HuH-7 (cell line): ENCODE measurements around the gene RRP1.

Experiments used
- DNase-seq: peaks from one replicate; pipeline ENCODE4 v3.0.0; 2011; ENCODE audit warnings: low spot score

The RRP1 gene

GRCh38 chr21:43802713-43803313 lies 13.4 kb downstream of the RRP1 start:
- DNase-seq: no peak

- no peak for DNase-seq
These were observed 14.4 kb downstream of the RRP1 start for GRCh38 chr21:43803558-43804300.

GRCh38 chr21:43805275-43805800 lies 16.0 kb downstream of the RRP1 start:
- DNase-seq: no peak

- no peak for DNase-seq
These were observed 16.8 kb downstream of the RRP1 start for GRCh38 chr21:43806017-43806710.

- no peak for DNase-seq
These were observed 19.0 kb downstream of the RRP1 start for GRCh38 chr21:43808367-43808766.

- no peak for DNase-seq
These were observed 19.5 kb downstream of the RRP1 start for GRCh38 chr21:43808832-43809251.

GRCh38 chr21:43809346-43809799 lies 20.0 kb downstream of the RRP1 start:
- DNase-seq: no peak

GRCh38 chr21:43809853-43810504 lies 20.6 kb downstream of the RRP1 start:
- DNase-seq: no peak

- peak; percentile 99 for DNase-seq
These were observed 21.3 kb downstream of the RRP1 start for GRCh38 chr21:43810505-43811261.

- no peak for DNase-seq
These were observed 22.1 kb downstream of the RRP1 start for GRCh38 chr21:43811262-43812105.

- no peak for DNase-seq
These were observed 22.9 kb downstream of the RRP1 start for GRCh38 chr21:43812139-43812821.

GRCh38 chr21:43812957-43813655 lies 23.7 kb downstream of the RRP1 start:
- DNase-seq: no peak

- no peak for DNase-seq
These were observed 24.2 kb downstream of the RRP1 start for GRCh38 chr21:43813656-43813980.

- DNase-seq: no peak
These were observed 25.1 kb downstream of the RRP1 start for GRCh38 chr21:43814215-43815106.

- DNase-seq: no peak
These were observed 25.8 kb downstream of the RRP1 start for GRCh38 chr21:43815107-43815613.

- no peak for DNase-seq
These were observed 26.6 kb downstream of the RRP1 start for GRCh38 chr21:43815991-43816390.

GRCh38 chr21:43816611-43817071 lies 27.3 kb downstream of the RRP1 start:
- no peak for DNase-seq
